Neural cell (in vitro differentiated cells): ENCODE data around the gene DNAJC27.

Experiments
- CTCF ChIP-seq: fragments of 450-650 bp; IDR thresholded peaks from 2 replicates; pipeline ENCODE4 v1.5.1; 2014; ENCODE audit warnings: antibody characterized with exemption, mild to moderate bottlenecking, moderate library complexity; ENCODE audit not compliant: poor library complexity, severe bottlenecking
- POLR2AphosphoS5 ChIP-seq: IDR thresholded peaks from 2 replicates; pipeline ENCODE4 v1.6.1; 2012
- RAD21 ChIP-seq: fragments of 450-650 bp; conservative IDR thresholded peaks from 2 replicates; pipeline ENCODE4 v1.6.1; 2014; ENCODE audit warnings: antibody characterized with exemption, mild to moderate bottlenecking, moderate library complexity

- no peak for TF ChIP-seq POLR2AphosphoS5
- no peak for TF ChIP-seq CTCF
- no peak for TF ChIP-seq RAD21
Measured at GRCh38 chr2:24994146-24994724, 22.5 kb upstream of the DNAJC27 start.
